Activated T-helper 17 cell treated with anti-CD3 and anti-CD28 coated beads, Interleukin-2, amount 50 U/mL, for 72 hours (primary cell): ENCODE results near the gene TMEM267. TPM values are rescaled to one million over a fixed set of nuclear protein-coding genes. Genes with fewer than 3 reads are reported as not detected.
"Not testable (repeated sequence)": the region's sequence is repeated elsewhere in the genome, so short reads cannot be mapped to it uniquely, and the experiment has no call there.

Source experiments
- ATAC-seq: fragments of 150-1000 bp; cut with Tn5 transposase; replicated peaks from 2 replicates; pipeline ENCODE4 v1.10.0; 2021; ENCODE audit warnings: mild to moderate bottlenecking, moderate library complexity
- H3K27ac Mint-ChIP-seq: one replicate; pipeline ENCODE4 v1.8.0; 2022; ENCODE audit warnings: mixed read lengths
- H3K27me3 Mint-ChIP-seq: one replicate; pipeline ENCODE4 v1.8.0; 2022; ENCODE audit warnings: mixed read lengths
- H3K36me3 Mint-ChIP-seq: one replicate; pipeline ENCODE4 v1.8.0; 2022; ENCODE audit warnings: low read depth, mild to moderate bottlenecking, mixed read lengths
- H3K4me1 Mint-ChIP-seq: one replicate; pipeline ENCODE4 v1.8.0; 2022; ENCODE audit warnings: mixed read lengths
- H3K4me3 Mint-ChIP-seq: one replicate; pipeline ENCODE4 v1.8.0; 2022; ENCODE audit warnings: mild to moderate bottlenecking, mixed read lengths
- H3K9me3 Mint-ChIP-seq: one replicate; pipeline ENCODE4 v1.8.0; 2022; ENCODE audit warnings: mixed read lengths
- total RNA-seq, 2 donors: library from RNA; stranded (reverse); gene quantifications; one replicate each; pipeline ENCODE4 v1.2.3, GENCODE V29; 2022

Gene TMEM267
- total RNA-seq, 2 donors from 2014 or later = 9.5 to 14.6 TPM

GRCh38 chr5:43427306-43427705, 56.4 kb downstream of the TMEM267 start:
- Mint-ChIP-seq H3K36me3 (no peaks in the 10 kb centered on the region), H3K4me1 (no peaks in the 10 kb centered on the region), H3K27ac (no peak overlapping the region), H3K27me3 (no peaks in the 10 kb centered on the region), H3K4me3 (no peak overlapping the region), H3K9me3 (no peaks in the 10 kb centered on the region)
- no peak for ATAC-seq

- H3K36me3 Mint-ChIP-seq = no peaks in the 10 kb centered on the region
- no peak for ATAC-seq
- no peaks in the 10 kb centered on the region for H3K27me3 Mint-ChIP-seq
- H3K4me3 Mint-ChIP-seq = no peak overlapping the region
- H3K27ac Mint-ChIP-seq = no peak overlapping the region
- no peaks in the 10 kb centered on the region for H3K4me1 Mint-ChIP-seq
- no peaks in the 10 kb centered on the region for H3K9me3 Mint-ChIP-seq
These were observed 57.7 kb downstream of the TMEM267 start for GRCh38 chr5:43425983-43426382.

- H3K27ac Mint-ChIP-seq, H3K4me1 Mint-ChIP-seq, H3K27me3 Mint-ChIP-seq, ATAC-seq, H3K9me3 Mint-ChIP-seq, H3K36me3 Mint-ChIP-seq, H3K4me3 Mint-ChIP-seq: not testable (repeated sequence)
These were observed 60.6 kb downstream of the TMEM267 start for GRCh38 chr5:43423086-43423485.

GRCh38 chr5:43422143-43422542, 61.5 kb downstream of the TMEM267 start:
- Mint-ChIP-seq H3K9me3 (no peaks in the 10 kb centered on the region), H3K27me3 (no peaks in the 10 kb centered on the region), H3K27ac (no peak overlapping the region), H3K4me1 (no peaks in the 10 kb centered on the region), H3K36me3 (no peaks in the 10 kb centered on the region), H3K4me3 (no peak overlapping the region)
- no peak for ATAC-seq

- Mint-ChIP-seq H3K9me3 (no peaks in the 10 kb centered on the region), H3K4me3 (no peak overlapping the region), H3K36me3 (no peaks in the 10 kb centered on the region), H3K4me1 (no peaks in the 10 kb centered on the region), H3K27me3 (no peaks in the 10 kb centered on the region), H3K27ac (no peak overlapping the region)
- no peak for ATAC-seq
These were observed 62.1 kb downstream of the TMEM267 start for GRCh38 chr5:43421450-43422133.

GRCh38 chr5:43420241-43420640, 63.4 kb downstream of the TMEM267 start:
- no peaks in the 10 kb centered on the region for H3K36me3 Mint-ChIP-seq
- no peak overlapping the region for H3K27ac Mint-ChIP-seq
- no peak for ATAC-seq
- no peak overlapping the region for H3K4me3 Mint-ChIP-seq
- H3K27me3 Mint-ChIP-seq = no peaks in the 10 kb centered on the region
- H3K4me1 Mint-ChIP-seq = no peaks in the 10 kb centered on the region
- H3K9me3 Mint-ChIP-seq = no peaks in the 10 kb centered on the region

GRCh38 chr5:43418561-43418960, 65.1 kb downstream of the TMEM267 start:
- H3K4me1 Mint-ChIP-seq = no peaks in the 10 kb centered on the region
- no peaks in the 10 kb centered on the region for H3K9me3 Mint-ChIP-seq
- no peaks in the 10 kb centered on the region for H3K27me3 Mint-ChIP-seq
- no peak overlapping the region for H3K4me3 Mint-ChIP-seq
- H3K27ac Mint-ChIP-seq = no peak overlapping the region
- H3K36me3 Mint-ChIP-seq = no peaks in the 10 kb centered on the region
- ATAC-seq = no peak

GRCh38 chr5:43416803-43417394, 66.8 kb downstream of the TMEM267 start:
- no peak for ATAC-seq
- no peaks in the 10 kb centered on the region for H3K9me3 Mint-ChIP-seq
- H3K36me3 Mint-ChIP-seq = no peaks in the 10 kb centered on the region
- no peaks in the 10 kb centered on the region for H3K4me1 Mint-ChIP-seq
- H3K27ac Mint-ChIP-seq = no peak overlapping the region
- no peaks in the 10 kb centered on the region for H3K27me3 Mint-ChIP-seq
- H3K4me3 Mint-ChIP-seq = no peak overlapping the region

GRCh38 chr5:43415935-43416802, 67.5 kb downstream of the TMEM267 start:
- Mint-ChIP-seq H3K27me3 (no peaks in the 10 kb centered on the region), H3K36me3 (no peaks in the 10 kb centered on the region), H3K4me3 (no peak overlapping the region), H3K27ac (no peak overlapping the region), H3K9me3 (no peaks in the 10 kb centered on the region), H3K4me1 (no peaks in the 10 kb centered on the region)
- ATAC-seq = no peak

- no peaks in the 10 kb centered on the region for H3K27me3 Mint-ChIP-seq
- H3K27ac Mint-ChIP-seq = no peak overlapping the region
- H3K4me3 Mint-ChIP-seq = no peak overlapping the region
- no peak for ATAC-seq
- H3K4me1 Mint-ChIP-seq = no peaks in the 10 kb centered on the region
- no peaks in the 10 kb centered on the region for H3K9me3 Mint-ChIP-seq
- no peaks in the 10 kb centered on the region for H3K36me3 Mint-ChIP-seq
These were observed 69.7 kb downstream of the TMEM267 start for GRCh38 chr5:43413966-43414365.

- Mint-ChIP-seq H3K27me3 (no peaks in the 10 kb centered on the region), H3K4me1 (no peaks in the 10 kb centered on the region), H3K9me3 (no peaks in the 10 kb centered on the region), H3K27ac (no peak overlapping the region), H3K4me3 (no peak overlapping the region), H3K36me3 (no peaks in the 10 kb centered on the region)
- no peak for ATAC-seq
These were observed 71.0 kb downstream of the TMEM267 start for GRCh38 chr5:43412644-43413043.

- Mint-ChIP-seq H3K27me3 (no peaks in the 10 kb centered on the region), H3K27ac (no peak within 1 kb of the TSS), H3K9me3 (no peaks in the 10 kb centered on the region), H3K36me3 (no peaks in the 10 kb centered on the region), H3K4me3 (no peak within 1 kb of the TSS), H3K4me1 (no peaks in the 10 kb centered on the region)
- ATAC-seq = no peak
These were observed 71.5 kb downstream of the TMEM267 start, which contains the start of gene CCL28 for GRCh38 chr5:43412156-43412555. Gene CCL28 (minus strand): TSS chr5:43412391. CDS start chr5:43412316, 75 bp downstream.

- H3K27ac Mint-ChIP-seq = no peak overlapping the region
- H3K4me3 Mint-ChIP-seq = no peak overlapping the region
- H3K27me3 Mint-ChIP-seq = no peaks in the 10 kb centered on the region
- no peaks in the 10 kb centered on the region for H3K4me1 Mint-ChIP-seq
- H3K36me3 Mint-ChIP-seq = no peaks in the 10 kb centered on the region
- ATAC-seq = no peak
- no peaks in the 10 kb centered on the region for H3K9me3 Mint-ChIP-seq
These were observed 72.2 kb downstream of the TMEM267 start for GRCh38 chr5:43411495-43411894.

GRCh38 chr5:43410414-43410813, 73.3 kb downstream of the TMEM267 start:
- no peaks in the 10 kb centered on the region for H3K36me3 Mint-ChIP-seq
- no peak for ATAC-seq
- H3K4me3 Mint-ChIP-seq = no peak overlapping the region
- no peaks in the 10 kb centered on the region for H3K27me3 Mint-ChIP-seq
- peaks cover 1% of the 10 kb centered on the region for H3K9me3 Mint-ChIP-seq
- H3K27ac Mint-ChIP-seq = no peak overlapping the region
- H3K4me1 Mint-ChIP-seq = no peaks in the 10 kb centered on the region

- no peak for ATAC-seq
- H3K4me3 Mint-ChIP-seq = no peak overlapping the region
- no peaks in the 10 kb centered on the region for H3K27me3 Mint-ChIP-seq
- peaks cover 7% of the 10 kb centered on the region for H3K9me3 Mint-ChIP-seq
- no peak overlapping the region for H3K27ac Mint-ChIP-seq
- no peaks in the 10 kb centered on the region for H3K4me1 Mint-ChIP-seq
- no peaks in the 10 kb centered on the region for H3K36me3 Mint-ChIP-seq
These were observed 73.8 kb downstream of the TMEM267 start for GRCh38 chr5:43409809-43410271.
